IPS-18a (cell line): ENCODE data around the gene LILRB5.
"Not testable (repeated sequence)": the region's sequence is repeated elsewhere in the genome, so short reads cannot be mapped to it uniquely, and the experiment has no call there.

ENCODE experiments used
- H3K27ac ChIP-seq: one replicate; pipeline ENCODE4 v1.5.1; 2013; ENCODE audit warnings: low read length
- H3K27me3 ChIP-seq: one replicate; pipeline ENCODE4 v1.6.1; 2013; ENCODE audit warnings: mild to moderate bottlenecking, low read length; ENCODE audit not compliant: control insufficient read depth, insufficient read depth
- H3K36me3 ChIP-seq: one replicate; pipeline ENCODE4 v1.6.1; 2013; ENCODE audit warnings: low read depth, low read length; ENCODE audit not compliant: control insufficient read depth
- H3K4me1 ChIP-seq: one replicate; pipeline ENCODE4 v1.6.1; 2013; ENCODE audit warnings: low read depth, low read length; ENCODE audit not compliant: control insufficient read depth
- H3K4me3 ChIP-seq: one replicate; pipeline ENCODE4 v1.5.1; 2013; ENCODE audit warnings: low read length
- H3K9ac ChIP-seq: one replicate; pipeline ENCODE4 v1.6.1; 2013; ENCODE audit warnings: mild to moderate bottlenecking, low read length, moderate library complexity
- H3K9me3 ChIP-seq: one replicate; pipeline ENCODE4 v1.6.1; 2013; ENCODE audit warnings: low read depth, low read length; ENCODE audit not compliant: control insufficient read depth

Gene LILRB5

GRCh38 chr19:54253331-54254194 is 3.5 kb downstream of the LILRB5 start:
- Histone ChIP-seq H3K9me3 (no peaks in the 10 kb centered on the region), H3K27me3 (no peaks in the 10 kb centered on the region)

GRCh38 chr19:54252845-54253244 is 4.2 kb downstream of the LILRB5 start:
- H3K36me3 ChIP-seq: no peaks in the 10 kb centered on the region
- H3K9ac ChIP-seq: no peak overlapping the region
- no peaks in the 10 kb centered on the region for H3K9me3 ChIP-seq
- H3K4me3 ChIP-seq: no peak overlapping the region
- H3K27me3 ChIP-seq: no peaks in the 10 kb centered on the region
- H3K27ac ChIP-seq: no peak overlapping the region
- H3K4me1 ChIP-seq: no peaks in the 10 kb centered on the region

More at GRCh38 chr19:54253331-54254194, 3.5 kb downstream of the LILRB5 start:
- H3K27ac ChIP-seq: no peak overlapping the region
- H3K4me1 ChIP-seq: no peaks in the 10 kb centered on the region
- H3K9ac ChIP-seq: no peak overlapping the region
- H3K36me3 ChIP-seq: no peaks in the 10 kb centered on the region
- no peak overlapping the region for H3K4me3 ChIP-seq

GRCh38 chr19:54252243-54252642 is 4.8 kb downstream of the LILRB5 start:
- no peaks in the 10 kb centered on the region for H3K27me3 ChIP-seq
- no peak overlapping the region for H3K27ac ChIP-seq
- no peaks in the 10 kb centered on the region for H3K4me1 ChIP-seq
- no peaks in the 10 kb centered on the region for H3K36me3 ChIP-seq
- H3K9ac ChIP-seq: no peak overlapping the region
- H3K4me3 ChIP-seq: no peak overlapping the region
- H3K9me3 ChIP-seq: no peaks in the 10 kb centered on the region

- Histone ChIP-seq H3K9me3 (no peaks in the 10 kb centered on the region), H3K27ac (no peak overlapping the region), H3K27me3 (no peaks in the 10 kb centered on the region), H3K4me1 (no peaks in the 10 kb centered on the region), H3K9ac (no peak overlapping the region), H3K36me3 (no peaks in the 10 kb centered on the region), H3K4me3 (no peak overlapping the region)
These were observed 9.0 kb downstream of the LILRB5 start for GRCh38 chr19:54248016-54248601.

GRCh38 chr19:54247106-54247930 is 9.8 kb downstream of the LILRB5 start:
- Histone ChIP-seq H3K9ac (no peak overlapping the region), H3K4me1 (no peaks in the 10 kb centered on the region), H3K27ac (no peak overlapping the region), H3K4me3 (no peak overlapping the region), H3K9me3 (no peaks in the 10 kb centered on the region), H3K27me3 (no peaks in the 10 kb centered on the region), H3K36me3 (no peaks in the 10 kb centered on the region)

GRCh38 chr19:54245936-54246335 is 11.1 kb downstream of the LILRB5 start:
- Histone ChIP-seq H3K9ac (no peak overlapping the region), H3K36me3 (no peaks in the 10 kb centered on the region), H3K4me1 (no peaks in the 10 kb centered on the region), H3K4me3 (no peak overlapping the region), H3K27ac (no peak overlapping the region), H3K27me3 (no peaks in the 10 kb centered on the region), H3K9me3 (no peaks in the 10 kb centered on the region)

- not testable (repeated sequence) for H3K4me3 ChIP-seq, H3K9ac ChIP-seq, H3K27me3 ChIP-seq, H3K9me3 ChIP-seq, H3K4me1 ChIP-seq, H3K27ac ChIP-seq, H3K36me3 ChIP-seq
These were observed 13.3 kb downstream of the LILRB5 start for GRCh38 chr19:54243809-54244208.

- not testable (repeated sequence) for H3K27ac ChIP-seq, H3K9me3 ChIP-seq, H3K4me1 ChIP-seq, H3K27me3 ChIP-seq, H3K9ac ChIP-seq, H3K4me3 ChIP-seq, H3K36me3 ChIP-seq
These were observed 14.4 kb downstream of the LILRB5 start, which contains the start of gene LILRA6 for GRCh38 chr19:54242646-54243045. Gene LILRA6 (minus strand): TSS chr19:54242790.

- not testable (repeated sequence) for H3K4me3 ChIP-seq, H3K36me3 ChIP-seq, H3K27me3 ChIP-seq, H3K4me1 ChIP-seq, H3K27ac ChIP-seq, H3K9me3 ChIP-seq, H3K9ac ChIP-seq
These were observed 14.8 kb downstream of the LILRB5 start for GRCh38 chr19:54242234-54242633.

GRCh38 chr19:54240372-54241336 is 16.4 kb downstream of the LILRB5 start:
- not testable (repeated sequence) for H3K4me1 ChIP-seq, H3K9me3 ChIP-seq, H3K9ac ChIP-seq, H3K4me3 ChIP-seq, H3K36me3 ChIP-seq, H3K27ac ChIP-seq, H3K27me3 ChIP-seq
